DOHH2 (cell line): Measurements from ENCODE around the gene WWP2.
"Not testable (repeated sequence)": the region's sequence is repeated elsewhere in the genome, so short reads cannot be mapped to it uniquely, and the experiment has no call there.

ENCODE experiments used
- CTCF ChIP-seq: fragments of 200-600 bp; sonication (generic); IDR thresholded peaks from one replicate; pipeline ENCODE4 v1.5.1; 2014; ENCODE audit warnings: antibody characterized with exemption, mild to moderate bottlenecking, low read depth, low read length; ENCODE audit not compliant: poor library complexity, severe bottlenecking
- EZH2phosphoT487 ChIP-seq: fragments of 200-600 bp; sonication (generic); IDR thresholded peaks from 2 replicates; pipeline ENCODE4 v1.6.1; 2017; ENCODE audit warnings: borderline replicate concordance, mild to moderate bottlenecking, antibody characterized with exemption, low read length, moderate library complexity, mixed read lengths

GRCh38 chr16:69806776-69807175 is 44.6 kb downstream of the WWP2 start:
- not testable (repeated sequence) for TF ChIP-seq CTCF, EZH2phosphoT487
